Sigmoid colon (tissue), 4 donors: ENCODE results near the gene LTK.

Experiments used
- CTCF ChIP-seq, 4 experiments: fragments of 450-650 bp in 3 of 4; fragments of 200-600 bp in 1 of 4; IDR thresholded peaks; one replicate each; pipeline ENCODE4 v1.5.1; 2016 to 2019; ENCODE audit warnings: antibody characterized with exemption in 4 of 4, mild to moderate bottlenecking in 3 of 4, moderate library complexity in 2 of 4
- EP300 ChIP-seq, 4 donors: sonication (generic); formaldehyde crosslinking; IDR thresholded peaks; one replicate each; pipeline ENCODE4 v1.6.1; 2017; ENCODE audit warnings: antibody characterized with exemption in 4 of 4
- POLR2A ChIP-seq, 2 donors: fragments of 450-650 bp; IDR thresholded peaks; one replicate each; pipeline ENCODE4 v1.6.1; 2016; ENCODE audit warnings: antibody characterized with exemption in 2 of 2, mild to moderate bottlenecking in 2 of 2, moderate library complexity in 2 of 2
- POLR2AphosphoS5 ChIP-seq, 4 donors: sonication (generic); formaldehyde crosslinking; IDR thresholded peaks; one replicate each; pipeline ENCODE4 v1.6.1; 2017; ENCODE audit warnings: antibody characterized with exemption in 4 of 4

GRCh38 chr15:41521614-41522013 lies 8.0 kb upstream of the LTK start:
- TF ChIP-seq EP300 (IDR thresholded peaks at IDR 0.05) (no peak), CTCF (IDR thresholded peaks at IDR 0.05) (no peak), POLR2AphosphoS5 (IDR thresholded peaks at IDR 0.05) (no peak), POLR2A (IDR thresholded peaks at IDR 0.05) (no peak)
